H1 (cell line): ENCODE results near the gene ALLC.

ENCODE experiments used
- ATF3 ChIP-seq: IDR thresholded peaks from 2 replicates; pipeline ENCODE4 v1.6.1; 2011; ENCODE audit warnings: low read depth, mild to moderate bottlenecking, low read length; ENCODE audit not compliant: insufficient read depth
- CHD1 ChIP-seq: IDR thresholded peaks from 2 replicates; pipeline ENCODE4 v1.6.1; 2012; ENCODE audit warnings: low read depth, low read length, improper control_type of control experiment
- CREB1 ChIP-seq: IDR thresholded peaks from 2 replicates; pipeline ENCODE4 v1.6.1; 2012; ENCODE audit warnings: inconsistent platforms
- CTCF ChIP-seq, 3 experiments: IDR thresholded peaks; 1 replicate in 2 of 3; 2 replicates in 1 of 3; pipeline versions ENCODE4 v1.5.1 to v1.6.1; 2011; ENCODE audit warnings: low read length in 3 of 3, mild to moderate bottlenecking in 3 of 3, inconsistent platforms in 2 of 3, low read depth in 1 of 3, moderate library complexity in 1 of 3; ENCODE audit not compliant: insufficient read depth in 1 of 3; ENCODE audit errors: control extremely low read depth in 1 of 3
- EP300 ChIP-seq, 2 experiments: IDR thresholded peaks; 1 replicate in 1 of 2; 2 replicates in 1 of 2; pipeline ENCODE4 v1.6.1; 2011 to 2012; ENCODE audit warnings: low read depth in 2 of 2, low read length in 2 of 2, mild to moderate bottlenecking in 2 of 2, borderline replicate concordance in 1 of 2, inconsistent platforms in 1 of 2, moderate library complexity in 1 of 2
- NRF1 ChIP-seq: IDR thresholded peaks from 2 replicates; pipeline ENCODE4 v1.6.1; 2011; ENCODE audit warnings: mild to moderate bottlenecking, low read depth, low read length, improper control_type of control experiment
- POLR2A ChIP-seq, 2 experiments: IDR thresholded peaks; 1 replicate in 1 of 2; 2 replicates in 1 of 2; pipeline ENCODE4 v1.6.1; 2011; ENCODE audit warnings: low read depth in 2 of 2, low read length in 2 of 2, mild to moderate bottlenecking in 2 of 2; ENCODE audit errors: control extremely low read depth in 1 of 2
- POLR2AphosphoS5 ChIP-seq: IDR thresholded peaks from 2 replicates; pipeline ENCODE4 v1.6.1; 2011; ENCODE audit warnings: low read depth, low read length
- TCF12 ChIP-seq: IDR thresholded peaks from 2 replicates; pipeline ENCODE4 v1.6.1; 2011; ENCODE audit warnings: low read depth, mild to moderate bottlenecking, low read length

- TF ChIP-seq CTCF (IDR thresholded peaks at IDR 0.05; ENCODE audit: control extremely low read depth in 1 of 3, insufficient read depth in 1 of 3, low read depth in 1 of 3, low read length in 3 of 3) (peak in 2 of 3 experiments; percentile 51 to 61; a peak in 3 of 4 replicates), CHD1 (no peak), EP300 (IDR thresholded peaks at IDR 0.05; ENCODE audit: borderline replicate concordance in 1 of 2, low read depth in 2 of 2, low read length in 2 of 2) (no peak), TCF12 (no peak), POLR2A (IDR thresholded peaks at IDR 0.05; ENCODE audit: control extremely low read depth in 1 of 2, low read depth in 2 of 2, low read length in 2 of 2) (no peak), ATF3 (no peak), NRF1 (no peak), CREB1 (no peak), POLR2AphosphoS5 (no peak)
These were observed 70.4 kb downstream of the ALLC start for GRCh38 chr2:3728104-3729054.
